ENCODE results near the gene SLC30A2.

DNA sequence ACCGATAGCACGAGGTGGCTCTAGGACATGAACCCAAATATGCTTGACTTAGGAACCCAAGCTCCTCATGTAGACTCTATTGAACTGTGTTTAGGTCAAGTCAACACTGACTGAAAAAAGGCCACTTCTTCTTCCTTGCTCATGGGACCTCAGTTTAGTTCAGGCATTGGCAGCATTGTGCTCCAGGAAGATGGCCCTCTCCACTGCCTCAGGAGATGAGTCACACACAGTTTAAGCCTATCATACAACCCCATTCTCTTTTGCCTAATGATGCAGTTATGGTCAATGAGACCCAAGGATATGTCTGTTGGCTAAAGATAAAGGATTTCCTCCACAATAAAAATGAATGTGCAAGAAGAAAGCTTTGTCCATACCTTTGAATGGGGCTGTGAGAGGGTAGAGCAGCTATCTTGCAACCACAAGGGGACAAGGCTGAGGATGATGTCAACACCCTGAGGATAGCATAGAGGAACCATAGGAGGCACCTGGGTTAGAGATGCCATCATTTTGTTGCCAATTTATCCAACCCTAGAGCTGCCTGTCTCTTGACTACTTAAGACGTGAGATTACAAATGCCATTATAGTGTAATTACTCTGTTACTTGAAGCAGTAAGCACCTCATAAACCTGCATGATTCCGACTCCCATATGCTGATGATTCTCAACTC is 24.5 kb upstream of the SLC30A2 start:
- TF ChIP-seq, protein P1, sequence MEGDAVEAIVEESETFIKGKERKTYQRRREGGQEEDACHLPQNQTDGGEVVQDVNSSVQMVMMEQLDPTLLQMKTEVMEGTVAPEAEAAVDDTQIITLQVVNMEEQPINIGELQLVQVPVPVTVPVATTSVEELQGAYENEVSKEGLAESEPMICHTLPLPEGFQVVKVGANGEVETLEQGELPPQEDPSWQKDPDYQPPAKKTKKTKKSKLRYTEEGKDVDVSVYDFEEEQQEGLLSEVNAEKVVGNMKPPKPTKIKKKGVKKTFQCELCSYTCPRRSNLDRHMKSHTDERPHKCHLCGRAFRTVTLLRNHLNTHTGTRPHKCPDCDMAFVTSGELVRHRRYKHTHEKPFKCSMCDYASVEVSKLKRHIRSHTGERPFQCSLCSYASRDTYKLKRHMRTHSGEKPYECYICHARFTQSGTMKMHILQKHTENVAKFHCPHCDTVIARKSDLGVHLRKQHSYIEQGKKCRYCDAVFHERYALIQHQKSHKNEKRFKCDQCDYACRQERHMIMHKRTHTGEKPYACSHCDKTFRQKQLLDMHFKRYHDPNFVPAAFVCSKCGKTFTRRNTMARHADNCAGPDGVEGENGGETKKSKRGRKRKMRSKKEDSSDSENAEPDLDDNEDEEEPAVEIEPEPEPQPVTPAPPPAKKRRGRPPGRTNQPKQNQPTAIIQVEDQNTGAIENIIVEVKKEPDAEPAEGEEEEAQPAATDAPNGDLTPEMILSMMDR (IDR thresholded peaks at IDR 0.05 in 8 of 11, conservative IDR thresholded peaks at IDR 0.05 in 3 of 11): no peak
- TF ChIP-seq POLR2AphosphoS5 (IDR thresholded peaks at IDR 0.05) (no peak), POLR2A (IDR thresholded peaks at IDR 0.05) (no peak)

Data from spleen (tissue), 7 donors.